Cardiac fibroblast (primary cell): ENCODE results near the gene PRKCA.

Experiments used
- DNase-seq, 2 donors: peaks; one replicate each; pipeline versions ENCODE4 v3.0.0 to v3.0.0-alpha.2; 2010; ENCODE audit warnings: low read depth in 2 of 2
- H3K4me3 ChIP-seq, 2 donors: replicated peaks in 1 of 2; 1 replicate in 1 of 2; 2 replicates in 1 of 2; pipeline ENCODE4 v1.5.1; 2011; ENCODE audit warnings: low read depth in 2 of 2, low read length in 2 of 2, mild to moderate bottlenecking in 2 of 2, moderate library complexity in 1 of 2
- TF ChIP-seq, protein P1 (sequence below): IDR thresholded peaks from one replicate; pipeline ENCODE4 v1.5.1; 2011; ENCODE audit warnings: low read depth, mild to moderate bottlenecking, low read length, inconsistent platforms

Gene PRKCA

DNA sequence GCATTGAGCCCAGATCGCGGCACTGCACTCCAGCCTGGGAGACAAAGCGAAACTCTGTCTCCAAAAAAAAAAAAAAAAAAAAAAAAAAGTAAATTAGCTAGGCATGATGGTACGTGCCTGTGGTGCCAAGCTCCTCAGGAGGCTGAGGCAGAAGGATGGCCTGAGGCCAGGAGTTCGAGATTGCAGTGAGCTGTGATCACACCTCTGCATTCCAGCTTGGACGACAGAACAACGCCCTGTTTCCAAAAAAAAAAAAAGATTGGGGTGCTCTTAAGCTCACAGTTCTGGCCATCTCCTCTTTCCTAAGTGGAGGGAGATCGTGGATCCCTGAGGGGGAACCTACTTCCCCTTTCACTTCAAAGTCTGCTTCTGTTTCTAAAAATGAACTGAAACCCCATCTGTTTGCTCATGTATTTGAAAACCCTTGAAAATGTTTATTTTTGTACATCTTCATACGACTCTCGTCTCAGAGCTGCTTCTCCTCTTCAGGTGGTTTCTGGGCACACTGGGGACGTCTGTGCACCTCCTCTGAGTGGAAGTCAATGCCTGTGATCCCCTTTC lies 138.8 kb downstream of the PRKCA start:
- H3K4me3 ChIP-seq, result no peak overlapping the region
- no peak for DNase-seq
- TF ChIP-seq, protein P1, sequence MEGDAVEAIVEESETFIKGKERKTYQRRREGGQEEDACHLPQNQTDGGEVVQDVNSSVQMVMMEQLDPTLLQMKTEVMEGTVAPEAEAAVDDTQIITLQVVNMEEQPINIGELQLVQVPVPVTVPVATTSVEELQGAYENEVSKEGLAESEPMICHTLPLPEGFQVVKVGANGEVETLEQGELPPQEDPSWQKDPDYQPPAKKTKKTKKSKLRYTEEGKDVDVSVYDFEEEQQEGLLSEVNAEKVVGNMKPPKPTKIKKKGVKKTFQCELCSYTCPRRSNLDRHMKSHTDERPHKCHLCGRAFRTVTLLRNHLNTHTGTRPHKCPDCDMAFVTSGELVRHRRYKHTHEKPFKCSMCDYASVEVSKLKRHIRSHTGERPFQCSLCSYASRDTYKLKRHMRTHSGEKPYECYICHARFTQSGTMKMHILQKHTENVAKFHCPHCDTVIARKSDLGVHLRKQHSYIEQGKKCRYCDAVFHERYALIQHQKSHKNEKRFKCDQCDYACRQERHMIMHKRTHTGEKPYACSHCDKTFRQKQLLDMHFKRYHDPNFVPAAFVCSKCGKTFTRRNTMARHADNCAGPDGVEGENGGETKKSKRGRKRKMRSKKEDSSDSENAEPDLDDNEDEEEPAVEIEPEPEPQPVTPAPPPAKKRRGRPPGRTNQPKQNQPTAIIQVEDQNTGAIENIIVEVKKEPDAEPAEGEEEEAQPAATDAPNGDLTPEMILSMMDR, result no peak

- no peak for DNase-seq
- H3K4me3 ChIP-seq, result no peak overlapping the region
- TF ChIP-seq, protein P1, result no peak
Measured at GRCh38 chr17:66443166-66443565, 140.8 kb downstream of the PRKCA start.

- TF ChIP-seq, protein P1, result no peak
- no peak overlapping the region for H3K4me3 ChIP-seq
- no peak for DNase-seq
Measured at GRCh38 chr17:66443606-66444005, 141.2 kb downstream of the PRKCA start.

DNA sequence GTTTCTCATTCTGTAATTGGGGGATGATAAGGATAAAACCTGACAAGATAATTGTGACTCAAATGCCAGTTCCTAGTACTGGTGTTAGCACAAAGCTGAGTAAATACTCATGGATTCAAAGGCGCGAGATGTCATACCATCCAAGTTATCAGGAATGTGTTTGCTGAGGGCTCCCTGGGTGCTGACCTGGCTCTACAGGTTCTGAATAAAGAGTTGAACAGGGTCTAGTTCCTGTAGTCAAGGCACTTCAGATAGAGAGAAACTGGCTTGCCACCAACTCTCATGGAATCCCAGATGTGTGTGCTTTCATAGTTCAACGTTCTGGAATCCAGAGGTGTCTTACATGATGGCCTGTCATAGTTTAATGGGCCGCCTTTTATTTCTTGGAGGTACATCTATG lies 141.6 kb downstream of the PRKCA start:
- no peak for DNase-seq
- H3K4me3 ChIP-seq, result no peak overlapping the region
- TF ChIP-seq, protein P1, result no peak

DNA sequence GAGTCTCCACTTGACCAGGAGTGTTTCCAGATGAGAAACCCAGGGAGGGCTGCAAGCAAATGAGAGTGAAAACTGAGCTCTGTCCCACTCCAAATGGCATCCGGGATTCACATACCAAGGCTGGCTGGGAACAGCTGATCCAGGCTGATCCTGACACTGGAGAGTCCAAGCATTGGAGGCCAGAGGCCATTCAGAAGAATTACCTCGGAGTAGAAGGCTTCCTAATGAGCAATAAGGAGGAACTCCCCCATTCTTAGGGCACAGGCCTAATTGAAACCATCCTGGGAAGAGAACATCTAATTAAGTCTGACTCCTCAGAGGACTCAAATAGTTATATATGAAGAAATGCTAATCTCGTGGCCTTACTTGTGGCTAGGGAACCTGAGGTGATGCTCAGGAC lies 142.8 kb downstream of the PRKCA start:
- H3K4me3 ChIP-seq, result no peak overlapping the region
- TF ChIP-seq, protein P1, result no peak
- DNase-seq, result no peak

GRCh38 chr17:66446419-66446818 lies 144.0 kb downstream of the PRKCA start:
- DNase-seq, result no peak
- TF ChIP-seq, protein P1, result no peak
- no peak overlapping the region for H3K4me3 ChIP-seq

GRCh38 chr17:66447159-66447558 lies 144.7 kb downstream of the PRKCA start:
- TF ChIP-seq, protein P1, result no peak
- H3K4me3 ChIP-seq, result no peak overlapping the region
- no peak for DNase-seq
